Common myeloid progenitor, CD34-positive (primary cell): ENCODE measurements around the gene GUCA2A.
A peak's percentile ranks its signal among the peaks of the same experiment; 100 is the strongest.

Source experiments
- CTCF ChIA-PET: fragments of 350-600 bp; sonication (Branson Sonifier 250); formaldehyde crosslinking; loops from one replicate; lab custom pipeline; 2021; ENCODE audit warnings: antibody characterized with exemption; lab: Charles Lee
- POLR2A ChIA-PET: fragments of 350-600 bp; sonication (Branson Sonifier 250); formaldehyde crosslinking; loops from one replicate; lab custom pipeline; 2021; ENCODE audit warnings: antibody characterized with exemption; lab: Charles Lee
- DNase-seq, 3 donors: peaks; one replicate each; pipeline versions ENCODE4 v3.0.0 to v3.0.0-alpha.2; 2013
- H3K27ac ChIP-seq, 2 experiments: 1 replicate in 1 of 2; 2 replicates in 1 of 2; pipeline ENCODE4 v1.7.0; 2013; ENCODE audit warnings: inconsistent platforms in 2 of 2, low read length in 2 of 2, mild to moderate bottlenecking in 2 of 2, low read depth in 1 of 2, moderate library complexity in 1 of 2; ENCODE audit not compliant: severe bottlenecking in 2 of 2, insufficient read depth in 1 of 2, poor library complexity in 1 of 2
- H3K27me3 ChIP-seq, 5 experiments: replicated peaks in 2 of 5; 1 replicate in 3 of 5; 2 replicates in 2 of 5; pipeline versions ENCODE4 v1.6.1 to v1.7.0; 2013; ENCODE audit warnings: low read length in 4 of 5, mild to moderate bottlenecking in 2 of 5, moderate library complexity in 2 of 5, inconsistent platforms in 1 of 5; ENCODE audit not compliant: insufficient read depth in 5 of 5, control insufficient read depth in 4 of 5
- H3K36me3 ChIP-seq, 4 experiments: 1 replicate in 2 of 4; 2 replicates in 2 of 4; pipeline versions ENCODE4 v1.6.1 to v1.7.0; 2013; ENCODE audit warnings: low read length in 3 of 4, control low read depth in 1 of 4, mild to moderate bottlenecking in 1 of 4; ENCODE audit not compliant: control insufficient read depth in 4 of 4, insufficient read depth in 4 of 4
- H3K4me1 ChIP-seq, 4 experiments: 1 replicate in 3 of 4; 2 replicates in 1 of 4; pipeline versions ENCODE4 v1.6.1 to v1.7.1; 2013; ENCODE audit warnings: low read length in 3 of 4, mild to moderate bottlenecking in 3 of 4, control low read depth in 1 of 4, inconsistent platforms in 1 of 4, moderate library complexity in 1 of 4; ENCODE audit not compliant: control insufficient read depth in 4 of 4, insufficient read depth in 4 of 4; ENCODE audit errors: control extremely low read depth in 1 of 4
- H3K4me3 ChIP-seq, 7 experiments: 1 replicate in 4 of 7; 2 replicates in 3 of 7; pipeline versions ENCODE4 v1.5.1 to v1.7.0; 2013; ENCODE audit warnings: mild to moderate bottlenecking in 7 of 7, low read length in 6 of 7, moderate library complexity in 6 of 7, inconsistent platforms in 2 of 7, low read depth in 2 of 7, control low read depth in 1 of 7; ENCODE audit not compliant: insufficient read depth in 4 of 7, control insufficient read depth in 1 of 7; ENCODE audit errors: extremely low read depth in 1 of 7
- H3K9me3 ChIP-seq, 5 experiments: 1 replicate in 4 of 5; 2 replicates in 1 of 5; pipeline versions ENCODE4 v1.6.1 to v1.7.1; 2013; ENCODE audit warnings: low read length in 4 of 5, mild to moderate bottlenecking in 2 of 5, inconsistent platforms in 1 of 5, low read depth in 1 of 5, moderate library complexity in 1 of 5; ENCODE audit not compliant: control insufficient read depth in 4 of 5, insufficient read depth in 2 of 5; ENCODE audit errors: control extremely low read depth in 1 of 5
- WGBS: methylation state at CpG from one replicate; pipeline ENCODE4 v1.1.5; 2013; ENCODE audit not compliant: insufficient coverage; 5-methylcytosine and 5-hydroxymethylcytosine counted together

GUCA2A gene

DNA sequence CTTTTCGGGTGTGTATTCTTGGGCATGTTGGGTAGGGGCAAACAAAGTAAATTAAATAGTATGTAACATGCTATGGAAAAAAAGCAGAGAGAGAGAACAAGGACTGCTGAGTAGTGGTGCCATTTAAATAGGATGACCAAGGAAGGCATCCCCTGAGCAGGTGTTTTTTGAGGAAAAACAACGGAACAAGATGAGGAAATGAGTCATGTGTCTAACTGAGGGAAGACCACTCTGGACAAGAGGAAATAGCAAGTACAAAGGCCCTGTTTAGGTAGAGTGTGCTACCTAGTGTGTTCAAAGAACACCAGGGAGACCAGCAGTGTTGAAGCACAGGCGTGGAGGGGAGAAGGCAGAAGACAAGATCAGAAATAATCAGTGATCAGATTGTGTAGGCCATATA is 20.1 kb upstream of the GUCA2A start:
- H3K9me3 ChIP-seq: no peaks in the 10 kb centered on the region
- no peak for DNase-seq
- WGBS: 79% methylated on average over 3 of the region's 3 CpGs
- no peak overlapping the region for H3K27ac ChIP-seq
- no peaks in the 10 kb centered on the region for H3K27me3 ChIP-seq
- ChIA-PET POLR2A (no interaction called here), CTCF (interaction anchor here (1.0 kb wide), 1 partner anchor 10 kb away, joined by 3 read pairs; no protein-coding TSS in a partner anchor)
- peaks cover 0 to 12% (median 6%) of the 10 kb centered on the region in 4 experiments for H3K4me1 ChIP-seq
- H3K36me3 ChIP-seq: peaks cover 5 to 46% (median 28%) of the 10 kb centered on the region in 4 experiments
- H3K4me3 ChIP-seq: no peak overlapping the region

DNA sequence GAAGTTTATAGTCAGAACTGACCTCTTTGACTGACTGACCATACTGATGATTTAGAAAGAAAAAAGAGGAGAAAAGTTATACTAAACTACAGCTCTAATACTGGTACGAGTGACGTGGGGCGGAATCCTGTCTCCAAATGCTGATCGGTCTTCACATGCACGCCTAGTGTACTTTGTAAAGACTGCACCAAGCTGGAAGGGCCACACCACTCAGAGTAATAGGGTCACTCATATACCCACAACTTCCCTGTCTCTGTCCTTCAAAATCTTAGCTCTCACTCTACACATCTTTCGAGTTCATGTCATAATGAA is 19.4 kb upstream of the GUCA2A start:
- Histone ChIP-seq H3K4me3 (no peak overlapping the region), H3K9me3 (no peaks in the 10 kb centered on the region), H3K27ac (no peak overlapping the region), H3K27me3 (no peaks in the 10 kb centered on the region), H3K36me3 (peaks cover 5 to 40% (median 23%) of the 10 kb centered on the region in 4 experiments), H3K4me1 (peaks cover 0 to 19% (median 12%) of the 10 kb centered on the region in 4 experiments)
- ChIA-PET CTCF (interaction anchor here (1.0 kb wide), 1 partner anchor 10 kb away, joined by 3 read pairs; no protein-coding TSS in a partner anchor), POLR2A (no interaction called here)
- WGBS: 98% methylated on average over 5 of the region's 6 CpGs
- no peak for DNase-seq

DNA sequence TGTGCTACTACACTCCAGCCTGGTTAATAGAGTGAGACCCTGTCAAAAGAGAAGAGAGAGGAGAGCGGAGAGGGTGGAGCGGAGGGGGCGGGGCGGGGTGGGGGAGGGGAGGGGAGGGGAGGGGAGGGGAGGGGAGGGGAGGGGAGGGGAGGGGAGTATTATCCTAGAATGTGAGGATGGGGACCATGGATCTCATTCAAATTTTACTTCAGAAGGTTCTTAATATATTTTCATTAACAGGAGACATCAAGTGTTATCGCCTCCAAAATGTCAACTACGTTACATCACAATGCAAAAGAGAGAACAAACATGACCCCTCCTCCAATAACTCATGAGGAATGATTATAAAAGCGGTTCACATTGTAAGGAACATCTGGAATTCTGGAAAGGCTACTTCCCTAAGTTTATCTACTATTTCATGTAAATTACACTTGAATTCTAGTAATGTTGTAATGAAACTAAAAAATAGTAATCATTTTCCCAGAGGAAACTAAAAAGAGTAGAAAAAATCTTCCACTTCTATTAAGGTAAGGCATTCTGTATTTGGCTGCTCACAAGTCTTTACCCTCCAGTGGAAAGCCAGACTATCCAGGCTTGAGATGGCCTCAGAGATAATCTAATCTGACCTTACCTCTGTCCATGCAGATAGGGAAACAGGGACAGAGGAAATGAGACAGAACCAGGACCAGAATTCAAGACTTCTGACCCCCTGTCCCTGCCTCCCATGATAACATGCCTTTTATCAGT is 18.8 kb upstream of the GUCA2A start:
- no peak overlapping the region for H3K4me3 ChIP-seq
- no peak overlapping the region for H3K27ac ChIP-seq
- POLR2A ChIA-PET: no interaction called here
- no peaks in the 10 kb centered on the region for H3K27me3 ChIP-seq
- peaks cover 5 to 37% (median 18%) of the 10 kb centered on the region in 4 experiments for H3K36me3 ChIP-seq
- H3K9me3 ChIP-seq: no peaks in the 10 kb centered on the region
- peaks cover 0 to 24% (median 13%) of the 10 kb centered on the region in 4 experiments for H3K4me1 ChIP-seq
- no CpG with 5 or more reads among the region's 7 CpGs for WGBS
- CTCF ChIA-PET: interaction anchor here (1.0 kb wide), 2 partner anchors 8 to 9 kb away, joined by 3 read pairs; no protein-coding TSS in a partner anchor
- DNase-seq: no peak

DNA sequence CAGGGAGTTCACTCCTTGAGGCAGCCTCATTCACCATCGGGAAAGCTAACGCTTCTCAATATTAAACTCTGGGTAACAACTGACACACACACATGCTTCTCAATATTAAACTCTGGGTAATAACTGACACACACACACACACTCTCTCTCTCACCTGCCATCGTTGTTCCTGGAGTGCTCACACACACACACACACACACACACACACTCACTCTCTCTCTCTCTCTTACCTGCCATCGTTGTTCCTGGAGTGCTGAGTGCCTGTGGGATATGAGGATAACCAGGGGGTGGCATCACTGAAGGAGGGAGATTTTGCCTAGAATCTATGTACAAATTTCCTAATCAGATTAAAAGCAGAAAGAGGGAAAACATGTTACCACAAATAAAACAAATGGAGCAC is 17.1 kb upstream of the GUCA2A start:
- CTCF ChIA-PET: interaction anchor here (1.2 kb wide), 1 partner anchor 152 kb away, joined by 3 read pairs; no protein-coding TSS in a partner anchor
- WGBS: no CpG with 5 or more reads among the region's 4 CpGs

DNA sequence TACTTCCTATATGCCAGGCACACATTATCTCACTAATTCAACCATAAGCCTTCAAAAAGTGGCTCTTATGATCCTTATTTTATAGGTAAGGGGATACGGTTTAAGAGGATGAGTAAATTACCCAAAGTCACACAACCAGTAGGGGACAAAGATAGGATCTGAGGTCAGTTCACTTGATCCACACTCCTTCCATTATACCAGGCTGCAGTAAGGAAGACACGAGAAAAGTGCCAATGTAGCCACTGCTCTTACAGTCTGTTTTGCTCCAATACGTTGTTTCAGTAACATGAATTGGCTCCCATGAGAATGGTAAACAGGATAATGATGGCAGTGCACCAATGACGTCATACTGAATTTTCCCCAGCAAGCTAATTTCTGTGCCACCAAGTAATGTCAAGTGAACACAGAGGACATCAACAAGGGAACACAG is 15.4 kb upstream of the GUCA2A start:
- H3K27ac ChIP-seq: peak overlapping the region in 1 of 2 experiments; percentile 46
- peak in 2 of 3 donors; percentile 24 to 28 for DNase-seq
- H3K9me3 ChIP-seq: no peaks in the 10 kb centered on the region
- H3K36me3 ChIP-seq: peaks cover 5 to 33% (median 8%) of the 10 kb centered on the region in 4 experiments
- 81% methylated on average over 2 of the region's 4 CpGs for WGBS
- H3K27me3 ChIP-seq: no peaks in the 10 kb centered on the region
- H3K4me1 ChIP-seq: peaks cover 0 to 29% (median 15%) of the 10 kb centered on the region in 4 experiments
- POLR2A ChIA-PET: interaction anchor here (0.6 kb wide), 1 partner anchor 15 kb away, joined by 3 read pairs; no protein-coding TSS in a partner anchor
- no peak overlapping the region for H3K4me3 ChIP-seq
- CTCF ChIA-PET: interaction anchor here (1.2 kb wide), 1 partner anchor 143 kb away, joined by 3 read pairs; no protein-coding TSS in a partner anchor

More for the DNA sequence above, 17.1 kb upstream of the GUCA2A start:
- Histone ChIP-seq H3K27ac (no peak overlapping the region), H3K9me3 (no peaks in the 10 kb centered on the region), H3K27me3 (no peaks in the 10 kb centered on the region), H3K4me1 (peaks cover 0 to 29% (median 15%) of the 10 kb centered on the region in 4 experiments), H3K4me3 (no peak overlapping the region), H3K36me3 (peaks cover 7 to 36% (median 16%) of the 10 kb centered on the region in 4 experiments)
- POLR2A ChIA-PET: no interaction called here
- DNase-seq: no peak

DNA sequence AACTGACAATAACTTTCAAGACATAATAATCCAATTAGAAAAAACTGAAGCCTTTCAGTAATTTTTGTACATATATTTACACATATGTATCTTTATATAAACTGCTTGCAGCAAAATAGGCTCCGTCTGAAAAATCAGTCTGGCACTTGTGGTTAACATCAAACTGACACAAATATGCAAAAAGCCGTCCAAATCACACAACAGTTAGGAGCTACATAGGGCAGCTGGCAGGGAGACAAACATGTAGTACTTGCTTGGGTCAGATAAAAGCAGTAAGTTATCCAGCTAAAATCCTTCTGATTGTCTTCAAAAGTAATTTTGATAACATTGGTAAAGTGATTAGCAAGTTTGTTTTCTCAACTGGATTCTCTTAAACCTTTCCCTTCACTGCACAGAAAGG is 14.7 kb upstream of the GUCA2A start:
- peaks cover 0 to 29% (median 15%) of the 10 kb centered on the region in 4 experiments for H3K4me1 ChIP-seq
- H3K27me3 ChIP-seq: no peaks in the 10 kb centered on the region
- peak in 2 of 3 donors; percentile 46 to 71 for DNase-seq
- H3K36me3 ChIP-seq: peaks cover 3 to 29% (median 6%) of the 10 kb centered on the region in 4 experiments
- H3K27ac ChIP-seq: peak overlapping the region in 1 of 2 experiments; percentile 46
- CTCF ChIA-PET: interaction anchor here (1.2 kb wide), 1 partner anchor 143 kb away, joined by 3 read pairs; no protein-coding TSS in a partner anchor
- WGBS: 0% methylated on average over 2 of the region's 2 CpGs
- peak overlapping the region in 2 of 7 experiments; percentile 11 to 35 for H3K4me3 ChIP-seq
- POLR2A ChIA-PET: no interaction called here
- H3K9me3 ChIP-seq: no peaks in the 10 kb centered on the region

GRCh38 chr1:42178249-42178648 is 13.7 kb upstream of the GUCA2A start:
- Histone ChIP-seq H3K4me1 (peaks cover 0 to 29% (median 15%) of the 10 kb centered on the region in 4 experiments), H3K27me3 (no peaks in the 10 kb centered on the region), H3K36me3 (peaks cover 4 to 25% (median 6%) of the 10 kb centered on the region in 4 experiments), H3K9me3 (no peaks in the 10 kb centered on the region), H3K27ac (no peak overlapping the region), H3K4me3 (no peak overlapping the region)
- no peak for DNase-seq
- ChIA-PET CTCF (no interaction called here), POLR2A (no interaction called here)
- no CpG with 5 or more reads among the region's 3 CpGs for WGBS
